ENCODE measurements around the gene HAPSTR1.

Gene HAPSTR1

GRCh38 chr16:9055661-9056060 lies 35.8 kb upstream of the HAPSTR1 start:
- no peak overlapping the region for H3K4me3 ChIP-seq (ENCODE audit: low read depth, low read length)
- TF ChIP-seq POLR2A (IDR thresholded peaks at IDR 0.05; ENCODE audit: extremely low read depth, insufficient read length) (no peak), MAX (IDR thresholded peaks at IDR 0.05; ENCODE audit: low read depth, low read length) (no peak), MYC (IDR thresholded peaks at IDR 0.05; ENCODE audit: low read depth, low read length) (no peak), CTCF (IDR thresholded peaks at IDR 0.05; ENCODE audit: low read depth, low read length) (no peak)
- no peak for DNase-seq (ENCODE audit: low read depth)

GRCh38 chr16:9056061-9056460 lies 35.4 kb upstream of the HAPSTR1 start:
- no peak overlapping the region for H3K4me3 ChIP-seq (ENCODE audit: low read depth, low read length)
- no peak for DNase-seq (ENCODE audit: low read depth)
- TF ChIP-seq MYC (IDR thresholded peaks at IDR 0.05; ENCODE audit: low read depth, low read length): no peak

- TF ChIP-seq MYC (IDR thresholded peaks at IDR 0.05; ENCODE audit: low read depth, low read length): no peak
- H3K4me3 ChIP-seq (ENCODE audit: low read depth, low read length): no peak overlapping the region
Observed at GRCh38 chr16:9058211-9058610, 33.2 kb upstream of the HAPSTR1 start.

GRCh38 chr16:9060225-9060624 lies 31.2 kb upstream of the HAPSTR1 start:
- no peak overlapping the region for H3K4me3 ChIP-seq (ENCODE audit: low read depth, low read length)
- no peak for DNase-seq (ENCODE audit: low read depth)
- TF ChIP-seq MYC (IDR thresholded peaks at IDR 0.05; ENCODE audit: low read depth, low read length) (no peak), POLR2A (IDR thresholded peaks at IDR 0.05; ENCODE audit: extremely low read depth, insufficient read length) (no peak), CTCF (IDR thresholded peaks at IDR 0.05; ENCODE audit: low read depth, low read length) (no peak), MAX (IDR thresholded peaks at IDR 0.05; ENCODE audit: low read depth, low read length) (no peak)

More at GRCh38 chr16:9058211-9058610, 33.2 kb upstream of the HAPSTR1 start:
- DNase-seq (ENCODE audit: low read depth): no peak

- no peak for DNase-seq (ENCODE audit: low read depth)
- TF ChIP-seq MYC (IDR thresholded peaks at IDR 0.05; ENCODE audit: low read depth, low read length) (no peak), CTCF (IDR thresholded peaks at IDR 0.05; ENCODE audit: low read depth, low read length) (no peak), POLR2A (IDR thresholded peaks at IDR 0.05; ENCODE audit: extremely low read depth, insufficient read length) (no peak), MAX (IDR thresholded peaks at IDR 0.05; ENCODE audit: low read depth, low read length) (no peak)
- H3K4me3 ChIP-seq (ENCODE audit: low read depth, low read length): no peak overlapping the region
Observed at GRCh38 chr16:9061358-9061813, 30.1 kb upstream of the HAPSTR1 start.

- TF ChIP-seq CTCF (IDR thresholded peaks at IDR 0.05; ENCODE audit: low read depth, low read length) (no peak), MAX (IDR thresholded peaks at IDR 0.05; ENCODE audit: low read depth, low read length) (no peak)
- H3K4me3 ChIP-seq (ENCODE audit: low read depth, low read length): no peak overlapping the region
- no peak for DNase-seq (ENCODE audit: low read depth)
Observed at GRCh38 chr16:9062301-9062700, 29.1 kb upstream of the HAPSTR1 start.

- no peak for DNase-seq (ENCODE audit: low read depth)
- no peak overlapping the region for H3K4me3 ChIP-seq (ENCODE audit: low read depth, low read length)
- no peak for TF ChIP-seq CTCF (IDR thresholded peaks at IDR 0.05; ENCODE audit: low read depth, low read length)
- TF ChIP-seq MYC (IDR thresholded peaks at IDR 0.05; ENCODE audit: low read depth, low read length): no peak
- TF ChIP-seq POLR2A (IDR thresholded peaks at IDR 0.05; ENCODE audit: extremely low read depth, insufficient read length): no peak
- TF ChIP-seq MAX (IDR thresholded peaks at IDR 0.05; ENCODE audit: low read depth, low read length): no peak
Observed at GRCh38 chr16:9065077-9065476, 26.4 kb upstream of the HAPSTR1 start.
